Measurements from ENCODE around the gene CLEC4A. TPM values are rescaled to one million over a fixed set of nuclear protein-coding genes. Genes with fewer than 3 reads are reported as not detected.

CLEC4A gene
- total and polyA plus RNA-seq, 2 of the 8 experiments (the other 6 are each of a cell fraction or from before 2014, with no cell fraction given) = 0.41 to 0.44 TPM

DNA sequence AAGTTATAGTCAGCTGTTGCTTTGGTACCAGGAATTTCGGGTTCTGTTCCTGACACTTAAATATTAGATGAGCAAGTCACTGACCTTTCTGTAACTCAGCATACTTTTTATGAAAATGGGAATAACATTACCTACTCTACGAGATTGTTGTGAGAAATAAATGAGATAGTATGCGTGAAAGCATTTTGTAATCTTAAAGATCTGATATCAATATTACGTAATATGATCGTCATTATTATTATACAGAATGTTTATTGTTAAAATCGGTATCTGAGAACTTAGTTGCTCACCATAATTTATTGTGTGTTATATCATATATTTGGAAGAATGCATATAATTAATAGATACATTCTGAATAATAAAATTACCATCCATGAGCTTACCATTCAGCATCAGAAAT lies 47.5 kb upstream of the CLEC4A start:
- H3K4me1 ChIP-seq (replicated peaks in 1 of 4; ENCODE audit: control insufficient read depth in 3 of 4, insufficient read depth in 4 of 4, low read length in 3 of 4) = no peaks in the 10 kb centered on the region
- H2BK12ac ChIP-seq (ENCODE audit: low read depth, low read length) = no peak overlapping the region
- no peak overlapping the region for H2BK15ac ChIP-seq (ENCODE audit: low read length)
- H3K36me3 ChIP-seq (ENCODE audit: control insufficient read depth in 2 of 4, insufficient read depth in 4 of 4, low read length in 3 of 4) = no peaks in the 10 kb centered on the region
- H4K20me1 ChIP-seq (replicated peaks in 1 of 2; ENCODE audit: control insufficient read depth in 1 of 2, insufficient read depth in 2 of 2, low read length in 2 of 2) = no peaks in the 10 kb centered on the region
- TF ChIP-seq TAF7 (optimal IDR thresholded peaks at IDR 0.05; ENCODE audit: borderline replicate concordance, low read depth, low read length) (no peak), FOSL1 (IDR thresholded peaks at IDR 0.05; ENCODE audit: insufficient read depth, low read depth, low read length) (no peak), POU5F1 (IDR thresholded peaks at IDR 0.05; ENCODE audit: low read depth, low read length) (no peak), GTF2F1 (IDR thresholded peaks at IDR 0.05; ENCODE audit: borderline replicate concordance, low read depth, low read length) (no peak), CBX8 (IDR thresholded peaks at IDR 0.05; ENCODE audit: borderline replicate concordance, low read depth, low read length) (no peak), SP2 (IDR thresholded peaks at IDR 0.05; ENCODE audit: low read length) (no peak), EP300 (IDR thresholded peaks at IDR 0.05; ENCODE audit: borderline replicate concordance in 1 of 2, low read depth in 2 of 2, low read length in 2 of 2) (no peak), JUND (IDR thresholded peaks at IDR 0.05; ENCODE audit: low read length) (no peak), POLR2A (IDR thresholded peaks at IDR 0.05; ENCODE audit: control extremely low read depth in 1 of 2, low read depth in 2 of 2, low read length in 2 of 2) (no peak), PHF8 (conservative IDR thresholded peaks at IDR 0.05; ENCODE audit: low read depth, low read length) (no peak), JUN (IDR thresholded peaks at IDR 0.05; ENCODE audit: low read depth, low read length) (no peak), ASH2L (IDR thresholded peaks at IDR 0.05; ENCODE audit: low read length) (no peak), SIRT6 (IDR thresholded peaks at IDR 0.05; ENCODE audit: low read length) (no peak)
- TF ChIP-seq, protein P1, sequence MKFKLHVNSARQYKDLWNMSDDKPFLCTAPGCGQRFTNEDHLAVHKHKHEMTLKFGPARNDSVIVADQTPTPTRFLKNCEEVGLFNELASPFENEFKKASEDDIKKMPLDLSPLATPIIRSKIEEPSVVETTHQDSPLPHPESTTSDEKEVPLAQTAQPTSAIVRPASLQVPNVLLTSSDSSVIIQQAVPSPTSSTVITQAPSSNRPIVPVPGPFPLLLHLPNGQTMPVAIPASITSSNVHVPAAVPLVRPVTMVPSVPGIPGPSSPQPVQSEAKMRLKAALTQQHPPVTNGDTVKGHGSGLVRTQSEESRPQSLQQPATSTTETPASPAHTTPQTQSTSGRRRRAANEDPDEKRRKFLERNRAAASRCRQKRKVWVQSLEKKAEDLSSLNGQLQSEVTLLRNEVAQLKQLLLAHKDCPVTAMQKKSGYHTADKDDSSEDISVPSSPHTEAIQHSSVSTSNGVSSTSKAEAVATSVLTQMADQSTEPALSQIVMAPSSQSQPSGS (IDR thresholded peaks at IDR 0.05; ENCODE audit: low read length) = no peak
- H3K23me2 ChIP-seq (ENCODE audit: low read depth, low read length) = no peaks in the 10 kb centered on the region
- no peaks in the 10 kb centered on the region for H3K79me2 ChIP-seq (ENCODE audit: control insufficient read depth in 1 of 2, insufficient read depth in 2 of 2, low read length in 2 of 2)
- H3K4me2 ChIP-seq (ENCODE audit: insufficient read depth in 1 of 2, low read depth in 2 of 2, low read length in 2 of 2) = no peak overlapping the region
- no peak overlapping the region for H3K14ac ChIP-seq (ENCODE audit: insufficient read length)
- no peak overlapping the region for H3K23ac ChIP-seq (ENCODE audit: insufficient read length)
- no peak overlapping the region for H3K27ac ChIP-seq (ENCODE audit: low read depth, low read length)
- H2BK20ac ChIP-seq (ENCODE audit: low read length) = no peak overlapping the region
- H3K56ac ChIP-seq (replicated peaks; ENCODE audit: insufficient read length, low read depth, low read length) = no peak overlapping the region
- H3K18ac ChIP-seq (ENCODE audit: extremely low read depth, low read length) = no peak overlapping the region
- H2AK5ac ChIP-seq (ENCODE audit: low read depth, low read length) = no peak overlapping the region
- no peaks in the 10 kb centered on the region for H3K27me3 ChIP-seq (replicated peaks in 1 of 4; ENCODE audit: control insufficient read depth in 3 of 4, extremely low read depth in 1 of 4, insufficient read depth in 3 of 4, low read length in 3 of 4)
- CTCF ChIA-PET (ENCODE audit: partially characterized antibody) = interaction anchor here (1.2 to 11.1 kb wide), 2 partner anchors 27 to 33 kb away, joined by 3 to 146 read pairs; no protein-coding TSS in a partner anchor
- no peaks in the 10 kb centered on the region for H3K9me3 ChIP-seq (ENCODE audit: insufficient read depth in 2 of 2, low read depth in 1 of 2, low read length in 1 of 2)
- H3K4me3 ChIP-seq (ENCODE audit: extremely low read depth in 1 of 4, insufficient read depth in 2 of 4, low read depth in 3 of 4, low read length in 4 of 4) = no peak overlapping the region
- H2BK120ac ChIP-seq (replicated peaks; ENCODE audit: low read depth, low read length) = no peak overlapping the region
- DNase-seq (ENCODE audit: low read depth in 1 of 2, low spot score in 2 of 2) (no peak), FAIRE-seq (no peak)
- 93% methylated on average over 6 of the region's 6 CpGs; no CpG with 5 or more reads in 1 of the 2 experiments for WGBS, 2 experiments (ENCODE audit: extremely low coverage in 1 of 2, insufficient coverage in 1 of 2, insufficient read length in 1 of 2, insufficient replicate concordance in 2 of 2, low coverage in 1 of 2, low lambda C conversion rate in 2 of 2, missing lambda C conversion rate in 1 of 2)
- no peak overlapping the region for H3K4ac ChIP-seq (replicated peaks; ENCODE audit: insufficient read length, low read depth, low read length)
- H2AFZ ChIP-seq (ENCODE audit: low read length) = no peak overlapping the region
- no peak overlapping the region for H4K91ac ChIP-seq (replicated peaks; ENCODE audit: insufficient read length, low read length)
- POLR2A ChIA-PET (ENCODE audit: partially characterized antibody) = no interaction called here
- no peaks in the 10 kb centered on the region for H3K79me1 ChIP-seq (ENCODE audit: low read depth, low read length)
- H4K8ac ChIP-seq (ENCODE audit: extremely low read depth, insufficient read depth, low read length) = no peak overlapping the region
- no peak overlapping the region for H2BK5ac ChIP-seq (ENCODE audit: low read depth, low read length)
- H4K5ac ChIP-seq (ENCODE audit: insufficient read length, low read depth, low read length) = no peak overlapping the region
- H3K9ac ChIP-seq (replicated peaks in 1 of 4; ENCODE audit: extremely low read depth in 1 of 4, low read depth in 3 of 4, low read length in 3 of 4) = no peak overlapping the region
